HCT116 (cell line): ENCODE results near the gene GPC5. TPM values are rescaled to one million over a fixed set of nuclear protein-coding genes. Genes with fewer than 3 reads are reported as not detected.

ENCODE experiments used
- ATAC-seq: fragments of 200-7000 bp; cut with Tn5 transposase; 2 replicates; pipeline ENCODE4 v1.9.1; 2020; ENCODE audit warnings: mild to moderate bottlenecking, moderate library complexity
- BruUV-seq: library from RNA; stranded (reverse); fragments of 400-500 nt; replicated peaks from 2 replicates; lab custom pipeline; 2021; lab: Mats Ljungman, UMichigan
- CTCF ChIA-PET: fragments of 300-600 bp; sonication (Branson Sonifier 250); formaldehyde crosslinking; loops from one replicate; lab custom pipeline; 2021; ENCODE audit warnings: antibody characterized with exemption; lab: Charles Lee
- POLR2A ChIA-PET: fragments of 300-600, 350-600 bp; sonication (Branson Sonifier 250); formaldehyde crosslinking; loops from one replicate; lab custom pipeline; 2021; ENCODE audit warnings: antibody characterized with exemption; lab: Charles Lee
- RAD21 ChIA-PET, 2 experiments: fragments of 300-600 bp; sonication (Branson Sonifier 250); formaldehyde crosslinking; loops; one replicate each; lab custom pipeline; 2023; ENCODE audit warnings: low total read pairs in 2 of 2; ENCODE audit not compliant: uncharacterized antibody in 2 of 2, unreplicated experiment in 2 of 2, low non-redundant PET in 1 of 2; lab: Charles Lee
- DNase-seq: peaks from one replicate; pipeline ENCODE4 v3.0.0-alpha.2; 2010; ENCODE audit warnings: low read depth, low spot score
- H2AFZ ChIP-seq: fragments of 200-600 bp; shearing (Covaris generic), sonication (generic); 2 replicates; pipeline ENCODE4 v1.6.1; 2017; ENCODE audit warnings: low read depth, mixed run types, mixed read lengths, antibody characterized with exemption, low read length; ENCODE audit not compliant: poor library complexity, severe bottlenecking
- H3K27ac ChIP-seq: 2 replicates; pipeline ENCODE4 v1.5.1; 2012; ENCODE audit warnings: low read depth, low read length
- H3K27me3 ChIP-seq: fragments of 200-600 bp; sonication (generic); 2 replicates; pipeline ENCODE4 v1.6.1; 2016; ENCODE audit warnings: mixed run types, low read length, mixed read lengths; ENCODE audit not compliant: insufficient read depth
- H3K36me3 ChIP-seq, 2 experiments: fragments of 200-500 bp in 1 of 2; fragments of 200-600 bp in 1 of 2; sonication (Bioruptor generic) in 1 of 2; sonication (generic) in 1 of 2; 2 replicates each; pipeline versions ENCODE4 v1.5.1 to v1.6.1; 2014 to 2016; ENCODE audit warnings: low read length in 2 of 2, inconsistent platforms in 1 of 2, mixed read lengths in 1 of 2, mixed run types in 1 of 2; ENCODE audit not compliant: insufficient read depth in 2 of 2, control insufficient read depth in 1 of 2
- H3K4me1 ChIP-seq, 2 experiments: fragments of 200-600 bp in 1 of 2; sonication (generic) in 1 of 2; 2 replicates each; pipeline versions ENCODE4 v1.5.1 to v1.6.1; 2012 to 2017; ENCODE audit warnings: low read length in 2 of 2, inconsistent platforms in 1 of 2, mild to moderate bottlenecking in 1 of 2, mixed read lengths in 1 of 2, mixed run types in 1 of 2, moderate library complexity in 1 of 2; ENCODE audit not compliant: insufficient read depth in 2 of 2, control insufficient read depth in 1 of 2
- H3K4me2 ChIP-seq: fragments of 200-600 bp; sonication (generic); 2 replicates; pipeline ENCODE4 v1.6.1; 2017; ENCODE audit warnings: mixed run types, low read length, mixed read lengths
- H3K4me3 ChIP-seq, 2 experiments: fragments of 200-600 bp in 1 of 2; sonication (generic) in 1 of 2; replicated peaks in 1 of 2; 2 replicates each; pipeline ENCODE4 v1.5.1; 2011 to 2016; ENCODE audit warnings: low read length in 2 of 2, control low read depth in 1 of 2, low read depth in 1 of 2, mild to moderate bottlenecking in 1 of 2, mixed read lengths in 1 of 2, mixed run types in 1 of 2
- H3K79me2 ChIP-seq: fragments of 200-600 bp; sonication (generic); 2 replicates; pipeline ENCODE4 v1.6.1; 2017; ENCODE audit warnings: mild to moderate bottlenecking, mixed run types, low read length, moderate library complexity, mixed read lengths; ENCODE audit not compliant: insufficient read depth
- H3K9ac ChIP-seq: fragments of 200-600 bp; sonication (generic); 2 replicates; pipeline ENCODE4 v1.6.1; 2016; ENCODE audit warnings: low read length, mixed read lengths
- H3K9me2 ChIP-seq: fragments of 200-600 bp; sonication (generic), shearing (Covaris generic); 2 replicates; pipeline ENCODE4 v1.6.1; 2017; ENCODE audit warnings: mixed run types, mild to moderate bottlenecking, moderate library complexity; ENCODE audit not compliant: insufficient read depth
- H3K9me3 ChIP-seq, 2 experiments: fragments of 200-500 bp in 1 of 2; fragments of 200-600 bp in 1 of 2; sonication (Bioruptor generic) in 1 of 2; sonication (generic) in 1 of 2; 2 replicates each; pipeline ENCODE4 v1.6.1; 2014 to 2017; ENCODE audit warnings: low read length in 2 of 2, mixed read lengths in 2 of 2, inconsistent platforms in 1 of 2, low read depth in 1 of 2, mild to moderate bottlenecking in 1 of 2, mixed run types in 1 of 2, moderate library complexity in 1 of 2; ENCODE audit not compliant: control insufficient read depth in 1 of 2, insufficient read depth in 1 of 2
- H4K20me1 ChIP-seq: fragments of 200-600 bp; sonication (generic), shearing (Covaris generic); 2 replicates; pipeline ENCODE4 v1.6.1; 2017; ENCODE audit warnings: mixed run types, mild to moderate bottlenecking, moderate library complexity; ENCODE audit not compliant: insufficient read depth
- CEBPB ChIP-seq: IDR thresholded peaks from 2 replicates; pipeline ENCODE4 v1.6.1; 2012; ENCODE audit warnings: low read depth
- ELF1 ChIP-seq: IDR thresholded peaks from 2 replicates; pipeline ENCODE4 v1.6.1; 2012; ENCODE audit warnings: low read depth, borderline replicate concordance
- EZH2phosphoT487 ChIP-seq: fragments of 200-600 bp; IDR thresholded peaks from 2 replicates; pipeline ENCODE4 v1.6.1; 2018; ENCODE audit warnings: antibody characterized with exemption, borderline replicate concordance
- FOSL1 ChIP-seq: IDR thresholded peaks from 2 replicates; pipeline ENCODE4 v1.6.1; 2012; ENCODE audit warnings: low read depth
- MAX ChIP-seq: IDR thresholded peaks from 2 replicates; pipeline ENCODE4 v1.6.1; 2012
- POLR2A ChIP-seq: IDR thresholded peaks from 2 replicates; pipeline ENCODE4 v1.7.0; 2011; ENCODE audit warnings: borderline replicate concordance; ENCODE audit not compliant: insufficient read depth, insufficient read length; ENCODE audit errors: extremely low read depth
- RAD21 ChIP-seq: IDR thresholded peaks from 2 replicates; pipeline ENCODE4 v1.6.1; 2012; ENCODE audit warnings: low read depth, mild to moderate bottlenecking
- SRF ChIP-seq: IDR thresholded peaks from 2 replicates; pipeline ENCODE4 v1.6.1; 2012; ENCODE audit warnings: low read depth
- TCF7L2 ChIP-seq: IDR thresholded peaks from 2 replicates; pipeline ENCODE4 v1.7.0; 2011; ENCODE audit warnings: borderline replicate concordance, inconsistent platforms; ENCODE audit not compliant: insufficient read depth, insufficient read length; ENCODE audit errors: extremely low read depth
- ZFX ChIP-seq: fragments of 450-650 bp; IDR thresholded peaks from 2 replicates; pipeline ENCODE4 v1.6.1; 2017
- ZNF274 ChIP-seq: fragments of 200-500 bp; sonication (Bioruptor generic); IDR thresholded peaks from 2 replicates; pipeline ENCODE4 v1.6.1; 2014; ENCODE audit warnings: mild to moderate bottlenecking, low read depth, low read length, inconsistent platforms
- intact Hi-C: fragments of 100-400 bp; cut with micrococcal nuclease; formaldehyde crosslinking; loops from 2 replicates; pipeline ENCODE4 v1.10.0; 2022
- total RNA-seq: library from RNA; stranded (reverse); gene quantifications from one replicate; pipeline ENCODE4 v1.2.1, GENCODE V29; 2021; ENCODE audit not compliant: unreplicated experiment
- TF ChIP-seq, protein P1 (sequence below): IDR thresholded peaks from 2 replicates; pipeline ENCODE4 v1.6.1; 2012; ENCODE audit warnings: low read depth

The GPC5 gene
- total RNA-seq, 1 experiment from 2014 or later, result not detected

DNA sequence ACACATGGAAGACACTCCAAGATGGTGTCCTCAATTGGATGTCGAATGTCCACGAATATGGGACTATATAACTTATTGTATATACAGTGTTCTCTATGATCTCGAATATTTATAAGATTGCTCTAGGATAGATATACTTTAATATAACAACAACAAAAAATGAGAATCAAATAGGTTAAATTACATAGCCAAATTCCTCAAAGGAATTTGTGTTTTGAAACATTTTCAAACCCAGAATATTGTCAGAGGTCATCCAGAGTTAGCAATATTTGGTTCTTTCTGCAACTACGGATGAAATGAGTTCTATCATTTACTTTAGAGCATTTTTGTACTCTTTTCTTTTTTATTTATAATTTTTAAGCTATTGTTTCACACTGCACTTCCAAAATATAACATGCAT, 857.8 kb downstream of the GPC5 start:
- intact Hi-C loops, result no loop called here
- Histone ChIP-seq H3K9me2 (no peaks in the 10 kb centered on the region), H3K36me3 (no peaks in the 10 kb centered on the region), H4K20me1 (no peaks in the 10 kb centered on the region), H3K9me3 (peaks cover 17 to 32% of the 10 kb centered on the region in 2 experiments; a peak in 2 of 4 replicates), H3K4me2 (no peak overlapping the region), H3K79me2 (no peaks in the 10 kb centered on the region), H2AFZ (no peak overlapping the region), H3K27ac (no peak overlapping the region), H3K27me3 (no peaks in the 10 kb centered on the region), H3K4me3 (no peak overlapping the region), H3K9ac (no peak overlapping the region), H3K4me1 (no peaks in the 10 kb centered on the region)
- ChIA-PET POLR2A (no interaction called here), CTCF (no interaction called here), RAD21 (no interaction called here)
- ATAC-seq (no peak), DNase-seq (no peak)
- no TSS peak for BruUV-seq
- no peak for TF ChIP-seq ZFX
- no peak for TF ChIP-seq CEBPB
- TF ChIP-seq, protein P1, sequence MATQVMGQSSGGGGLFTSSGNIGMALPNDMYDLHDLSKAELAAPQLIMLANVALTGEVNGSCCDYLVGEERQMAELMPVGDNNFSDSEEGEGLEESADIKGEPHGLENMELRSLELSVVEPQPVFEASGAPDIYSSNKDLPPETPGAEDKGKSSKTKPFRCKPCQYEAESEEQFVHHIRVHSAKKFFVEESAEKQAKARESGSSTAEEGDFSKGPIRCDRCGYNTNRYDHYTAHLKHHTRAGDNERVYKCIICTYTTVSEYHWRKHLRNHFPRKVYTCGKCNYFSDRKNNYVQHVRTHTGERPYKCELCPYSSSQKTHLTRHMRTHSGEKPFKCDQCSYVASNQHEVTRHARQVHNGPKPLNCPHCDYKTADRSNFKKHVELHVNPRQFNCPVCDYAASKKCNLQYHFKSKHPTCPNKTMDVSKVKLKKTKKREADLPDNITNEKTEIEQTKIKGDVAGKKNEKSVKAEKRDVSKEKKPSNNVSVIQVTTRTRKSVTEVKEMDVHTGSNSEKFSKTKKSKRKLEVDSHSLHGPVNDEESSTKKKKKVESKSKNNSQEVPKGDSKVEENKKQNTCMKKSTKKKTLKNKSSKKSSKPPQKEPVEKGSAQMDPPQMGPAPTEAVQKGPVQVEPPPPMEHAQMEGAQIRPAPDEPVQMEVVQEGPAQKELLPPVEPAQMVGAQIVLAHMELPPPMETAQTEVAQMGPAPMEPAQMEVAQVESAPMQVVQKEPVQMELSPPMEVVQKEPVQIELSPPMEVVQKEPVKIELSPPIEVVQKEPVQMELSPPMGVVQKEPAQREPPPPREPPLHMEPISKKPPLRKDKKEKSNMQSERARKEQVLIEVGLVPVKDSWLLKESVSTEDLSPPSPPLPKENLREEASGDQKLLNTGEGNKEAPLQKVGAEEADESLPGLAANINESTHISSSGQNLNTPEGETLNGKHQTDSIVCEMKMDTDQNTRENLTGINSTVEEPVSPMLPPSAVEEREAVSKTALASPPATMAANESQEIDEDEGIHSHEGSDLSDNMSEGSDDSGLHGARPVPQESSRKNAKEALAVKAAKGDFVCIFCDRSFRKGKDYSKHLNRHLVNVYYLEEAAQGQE, result no peak
- no peak for TF ChIP-seq SRF
- no peak for TF ChIP-seq TCF7L2
- TF ChIP-seq ELF1, result no peak
- no peak for TF ChIP-seq ZNF274
- TF ChIP-seq POLR2A, result no peak

GRCh38 chr13:92259046-92259445, 860.6 kb downstream of the GPC5 start:
- Histone ChIP-seq H3K27me3 (no peaks in the 10 kb centered on the region), H3K79me2 (no peaks in the 10 kb centered on the region), H3K4me3 (no peak overlapping the region), H3K4me2 (no peak overlapping the region), H3K9ac (no peak overlapping the region), H3K27ac (no peak overlapping the region), H3K9me2 (no peaks in the 10 kb centered on the region), H2AFZ (no peak overlapping the region), H3K4me1 (no peaks in the 10 kb centered on the region), H4K20me1 (no peaks in the 10 kb centered on the region), H3K9me3 (peaks cover 17 to 18% of the 10 kb centered on the region in 2 experiments; a peak in 2 of 4 replicates), H3K36me3 (no peaks in the 10 kb centered on the region)
- intact Hi-C loops, result no loop called here
- BruUV-seq, result no TSS peak
- ChIA-PET CTCF (no interaction called here), RAD21 (no interaction called here), POLR2A (no interaction called here)
- DNase-seq (no peak), ATAC-seq (no peak)
- TF ChIP-seq MAX (no peak), FOSL1 (no peak), ELF1 (no peak), RAD21 (no peak), EZH2phosphoT487 (no peak), TCF7L2 (no peak), CEBPB (no peak)
- TF ChIP-seq, protein P1, result no peak
